Articular chondrocyte of knee joint (primary cell): Measurements from ENCODE around the gene ZMYND15. TPM values are rescaled to one million over a fixed set of nuclear protein-coding genes. Genes with fewer than 3 reads are reported as not detected.

Experiments used
- total RNA-seq: library from RNA; depleted of rRNA; stranded (reverse); fragments of >200 nt; gene quantifications from 2 replicates; pipeline ENCODE4 v1.2.3, GENCODE V29; 2012

Gene ZMYND15
- total RNA-seq = 0.65 TPM in 2 replicates

GRCh38 chr17:4739122-4740024, at the start of gene ZMYND15, which contains the start of gene CXCL16:
Gene ZMYND15 (plus strand): TSS chr17:4739833. CDS start chr17:4740549, 716 bp downstream.
Gene CXCL16 (minus strand): TSS chr17:4739928. CDS start chr17:4739339, 589 bp downstream.

GRCh38 chr17:4709794-4710692, 29.6 kb upstream of the ZMYND15 start, which contains the start of gene ARRB2:
Gene ARRB2 (plus strand): TSS chr17:4710632. CDS start chr17:4710722, 90 bp downstream.

DNA sequence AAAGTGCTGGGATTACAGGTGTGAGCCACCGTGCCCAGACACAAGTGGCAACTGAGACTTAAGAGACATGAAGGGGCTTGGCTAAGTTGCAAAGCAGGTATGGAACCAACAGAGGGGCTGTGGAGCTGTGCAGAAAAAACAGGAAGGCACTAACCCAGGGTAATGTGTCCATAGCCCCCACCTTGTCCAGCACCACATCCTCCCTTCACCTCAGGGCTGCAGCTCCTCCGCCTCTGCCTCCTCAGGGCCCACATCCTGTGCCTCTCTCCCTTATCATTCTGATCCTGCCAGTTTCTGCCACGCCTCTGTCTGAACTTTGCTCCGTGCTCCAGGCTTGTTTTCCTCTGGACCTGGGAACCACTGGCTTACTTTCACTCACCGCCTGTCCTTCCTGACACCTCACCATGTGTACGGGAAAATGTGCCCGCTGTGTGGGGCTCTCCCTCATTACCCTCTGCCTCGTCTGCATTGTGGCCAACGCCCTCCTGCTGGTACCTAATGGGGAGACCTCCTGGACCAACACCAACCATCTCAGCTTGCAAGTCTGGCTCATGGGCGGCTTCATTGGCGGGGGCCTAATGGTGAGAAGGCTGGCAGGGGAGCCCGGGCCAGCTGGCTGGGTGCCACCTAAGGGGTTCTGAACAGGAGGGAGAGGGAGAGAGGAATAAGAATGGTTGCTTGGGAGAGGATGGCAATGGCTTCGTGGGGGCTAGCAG, 32.0 kb downstream of the ZMYND15 start, which contains the start of gene TM4SF5:
Gene TM4SF5 (plus strand): TSS at position 368 of the 716 bp plus-strand sequence. CDS start 37 bp downstream, at position 405.

DNA sequence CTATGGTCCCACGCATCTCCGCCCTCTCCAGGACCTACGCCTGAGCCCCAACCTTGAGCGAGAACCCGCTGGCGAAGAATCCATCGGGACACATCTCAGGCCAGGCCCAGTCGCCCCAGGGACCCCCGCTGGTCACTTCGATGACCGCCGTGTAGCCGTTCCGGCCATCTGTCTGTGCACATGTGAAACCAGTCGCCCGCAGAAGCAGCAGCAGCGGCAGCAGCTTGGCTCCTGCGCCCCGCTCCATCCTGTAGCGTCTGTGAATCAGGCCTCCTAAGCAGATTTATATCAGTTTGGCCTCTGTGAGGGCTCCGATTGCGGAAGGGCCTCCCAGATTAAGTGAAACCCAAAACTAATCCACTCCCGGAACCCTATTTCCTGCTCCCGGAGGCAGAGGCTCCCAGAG, 46.5 kb downstream of the ZMYND15 start, which contains the start of gene VMO1:
Gene VMO1 (minus strand): TSS at position 259 of the 406 bp plus-strand sequence. CDS start 12 bp downstream, at position 247.

GRCh38 chr17:4788807-4789700, 49.4 kb downstream of the ZMYND15 start, which contains the start of gene GLTPD2:
Gene GLTPD2 (plus strand): TSS chr17:4788964. CDS start chr17:4789012, 48 bp downstream.

Other genes with a start within 250 kb of the ZMYND15 start
- 0.65 and 1.3 TPM in 2 replicates for gene SPNS2, start 241.0 kb upstream of the ZMYND15 start, total RNA-seq
- 36.4 and 48.7 TPM in 2 replicates for gene MYBBP1A, start 184.4 kb upstream of the ZMYND15 start, total RNA-seq
- gene GGT6, start 179.3 kb upstream of the ZMYND15 start, total RNA-seq = not detected in 2 replicates
- gene SMTNL2, start 155.3 kb upstream of the ZMYND15 start, total RNA-seq = not detected in 2 replicates
- not detected in 2 replicates for gene ALOX15, start 98.2 kb upstream of the ZMYND15 start, total RNA-seq
- 16.2 and 21.5 TPM in 2 replicates for gene PELP1, start 35.7 kb upstream of the ZMYND15 start, total RNA-seq
- 5.5 and 5.8 TPM in 2 replicates for gene ARRB2, start 29.2 kb upstream of the ZMYND15 start, total RNA-seq
- 12.1 and 13.9 TPM in 2 replicates for gene MED11, start 8.4 kb upstream of the ZMYND15 start, total RNA-seq
- 9.7 and 11.0 TPM in 2 replicates for gene CXCL16, start 95 bp downstream of the ZMYND15 start, total RNA-seq
- gene TM4SF5, start 32.1 kb downstream of the ZMYND15 start, total RNA-seq = not detected in 2 replicates
- gene VMO1, start 46.5 kb downstream of the ZMYND15 start, total RNA-seq = 0.26 and 1.6 TPM in 2 replicates
- not detected in 2 replicates for gene GLTPD2, start 49.1 kb downstream of the ZMYND15 start, total RNA-seq
- gene PSMB6, start 56.3 kb downstream of the ZMYND15 start, total RNA-seq = 106 and 116 TPM in 2 replicates
- gene PLD2, start 67.3 kb downstream of the ZMYND15 start, total RNA-seq = 17.4 and 18.2 TPM in 2 replicates
- 32.3 and 32.4 TPM in 2 replicates for gene MINK1, start 93.5 kb downstream of the ZMYND15 start, total RNA-seq
- 2.3 and 2.5 TPM in 2 replicates for gene C17orf107, start 159.7 kb downstream of the ZMYND15 start, total RNA-seq
- 0.65 TPM in 2 replicates for gene CHRNE, start 163.3 kb downstream of the ZMYND15 start, total RNA-seq
- not detected in 2 replicates for gene GP1BA, start 192.4 kb downstream of the ZMYND15 start, total RNA-seq
- 29.7 and 30.7 TPM in 2 replicates for gene SLC25A11, start 200.2 kb downstream of the ZMYND15 start, total RNA-seq
- gene RNF167, start 200.4 kb downstream of the ZMYND15 start, total RNA-seq = 20.5 and 21.3 TPM in 2 replicates
- gene PFN1, start 208.7 kb downstream of the ZMYND15 start, total RNA-seq = 278 and 326 TPM in 2 replicates
- 0.76 and 1.6 TPM in 2 replicates for gene ENO3, start 211.3 kb downstream of the ZMYND15 start, total RNA-seq
- gene SPAG7, start 228.0 kb downstream of the ZMYND15 start, total RNA-seq = 31.1 and 38.2 TPM in 2 replicates
- gene CAMTA2, start 247.8 kb downstream of the ZMYND15 start, total RNA-seq = 12.2 and 29.0 TPM in 2 replicates